ENCODE data around the gene MRM3.
"Not testable (repeated sequence)": the region's sequence is repeated elsewhere in the genome, so short reads cannot be mapped to it uniquely, and the experiment has no call there.

Gene MRM3

DNA sequence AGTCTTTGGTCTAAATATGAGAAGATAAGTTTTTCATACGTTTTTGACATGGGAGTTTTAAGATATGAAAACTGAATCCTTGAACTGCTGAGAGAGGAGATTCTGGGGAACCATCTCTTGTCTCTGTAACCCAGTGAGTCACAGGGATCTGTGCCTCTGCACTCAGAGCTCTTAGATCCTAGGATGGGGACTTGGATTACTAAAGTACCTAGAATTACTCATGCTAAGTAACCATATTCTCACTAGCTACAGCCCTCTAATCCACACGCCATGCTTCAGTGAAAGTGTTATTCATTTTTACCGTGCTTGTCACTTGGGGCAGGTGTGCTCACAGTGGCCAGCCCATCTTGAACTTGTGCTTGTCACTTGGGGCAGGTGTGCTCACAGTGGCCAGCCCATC lies 2.0 kb downstream of the MRM3 start:
- H2BK5ac ChIP-seq (ENCODE audit: low read length) = no peak overlapping the region
- H3K79me1 ChIP-seq (ENCODE audit: low read depth, low read length) = peaks cover 8% of the 10 kb centered on the region
- no peak overlapping the region for H3K23ac ChIP-seq (ENCODE audit: low read depth, low read length, poor library complexity)
- no peak overlapping the region for H3K18ac ChIP-seq (ENCODE audit: low read length)
- H3K4me1 ChIP-seq (ENCODE audit: control insufficient read depth in 2 of 2, insufficient read depth in 1 of 2, low read depth in 1 of 2, low read length in 2 of 2) = peaks cover 9 to 10% of the 10 kb centered on the region in 2 donors
- H3K27me3 ChIP-seq (ENCODE audit: control insufficient read depth in 3 of 3, insufficient read depth in 3 of 3, low read depth in 1 of 3, low read length in 3 of 3) = no peaks in the 10 kb centered on the region
- H4K91ac ChIP-seq (ENCODE audit: low read depth, low read length, poor library complexity) = no peak overlapping the region
- H2BK120ac ChIP-seq (ENCODE audit: low read depth, low read length) = no peak overlapping the region
- H3K36me3 ChIP-seq (replicated peaks in 1 of 2; ENCODE audit: control insufficient read depth in 2 of 2, insufficient read depth in 2 of 2, low read length in 2 of 2) = peaks cover 11 to 65% of the 10 kb centered on the region in 2 donors
- H3K4ac ChIP-seq (ENCODE audit: low read length) = no peak overlapping the region
- no peak overlapping the region for H2AK5ac ChIP-seq (ENCODE audit: low read depth, low read length)
- WGBS, 2 donors (ENCODE audit: extremely low coverage in 2 of 2, insufficient read length in 2 of 2, insufficient replicate concordance in 1 of 2) = no CpG with 5 or more reads among the region's 3 CpGs
- no peak overlapping the region for H4K8ac ChIP-seq (ENCODE audit: low read depth, low read length)
- no peaks in the 10 kb centered on the region for H3K9me3 ChIP-seq (replicated peaks in 1 of 2; ENCODE audit: control insufficient read depth in 2 of 2, insufficient read depth in 1 of 2, low read depth in 1 of 2, low read length in 2 of 2)
- H3K27ac ChIP-seq (replicated peaks; ENCODE audit: low read length) = no peak overlapping the region
- no peak for DNase-seq (ENCODE audit: low spot score)
- H3K4me3 ChIP-seq (ENCODE audit: low read length in 2 of 2) = no peak overlapping the region
- H2BK12ac ChIP-seq (ENCODE audit: low read length) = no peak overlapping the region
- no peak overlapping the region for H3K14ac ChIP-seq (ENCODE audit: low read length)
- no peak overlapping the region for H2AFZ ChIP-seq (ENCODE audit: low read length)
- no peak overlapping the region for H3K9ac ChIP-seq (ENCODE audit: low read depth, low read length, poor library complexity)
- no peak overlapping the region for H2BK15ac ChIP-seq (ENCODE audit: low read length)
- H3K4me2 ChIP-seq (ENCODE audit: insufficient read depth, low read length, poor library complexity, severe bottlenecking) = no peak overlapping the region

DNA sequence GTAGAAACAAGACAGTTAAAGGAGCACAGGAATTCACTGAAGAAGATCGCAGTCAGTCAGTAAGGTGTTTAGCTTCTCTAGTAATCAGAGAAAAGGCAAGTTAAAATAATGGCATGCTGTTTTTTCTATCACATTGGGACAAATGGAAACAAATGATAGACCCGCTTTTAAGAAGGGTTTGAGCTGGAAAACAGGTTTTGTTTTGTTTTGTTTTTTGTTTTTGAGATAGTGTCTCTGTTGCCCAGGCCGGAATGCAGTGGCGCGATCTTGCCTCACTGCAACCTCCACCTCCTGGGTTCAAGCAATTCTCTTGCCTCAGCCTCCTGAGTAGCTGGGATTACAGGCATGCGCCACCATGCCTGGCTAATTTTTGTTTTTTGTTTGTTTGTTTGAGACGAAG lies 3.7 kb downstream of the MRM3 start:
- H3K14ac ChIP-seq (ENCODE audit: low read length); H3K4me3 ChIP-seq (ENCODE audit: low read length in 2 of 2); H2AFZ ChIP-seq (ENCODE audit: low read length); H3K4me2 ChIP-seq (ENCODE audit: insufficient read depth, low read length, poor library complexity, severe bottlenecking); H2BK120ac ChIP-seq (ENCODE audit: low read depth, low read length); H3K27me3 ChIP-seq (ENCODE audit: control insufficient read depth in 3 of 3, insufficient read depth in 3 of 3, low read depth in 1 of 3, low read length in 3 of 3); H3K4ac ChIP-seq (ENCODE audit: low read length); H3K23ac ChIP-seq (ENCODE audit: low read depth, low read length, poor library complexity); H3K79me1 ChIP-seq (ENCODE audit: low read depth, low read length); H3K9me3 ChIP-seq (replicated peaks in 1 of 2; ENCODE audit: control insufficient read depth in 2 of 2, insufficient read depth in 1 of 2, low read depth in 1 of 2, low read length in 2 of 2); H3K9ac ChIP-seq (ENCODE audit: low read depth, low read length, poor library complexity); H2BK15ac ChIP-seq (ENCODE audit: low read length); H2BK5ac ChIP-seq (ENCODE audit: low read length); H3K4me1 ChIP-seq (ENCODE audit: control insufficient read depth in 2 of 2, insufficient read depth in 1 of 2, low read depth in 1 of 2, low read length in 2 of 2); H4K8ac ChIP-seq (ENCODE audit: low read depth, low read length); H2BK12ac ChIP-seq (ENCODE audit: low read length); H4K91ac ChIP-seq (ENCODE audit: low read depth, low read length, poor library complexity); H2AK5ac ChIP-seq (ENCODE audit: low read depth, low read length); H3K18ac ChIP-seq (ENCODE audit: low read length); H3K27ac ChIP-seq (replicated peaks; ENCODE audit: low read length); DNase-seq (ENCODE audit: low spot score): not testable (repeated sequence)
- WGBS, 2 donors (ENCODE audit: extremely low coverage in 2 of 2, insufficient read length in 2 of 2, insufficient replicate concordance in 1 of 2) = no CpG with 5 or more reads among the region's 7 CpGs
- peaks cover 15 to 71% of the 10 kb centered on the region in 2 donors for H3K36me3 ChIP-seq (replicated peaks in 1 of 2; ENCODE audit: control insufficient read depth in 2 of 2, insufficient read depth in 2 of 2, low read length in 2 of 2)

DNA sequence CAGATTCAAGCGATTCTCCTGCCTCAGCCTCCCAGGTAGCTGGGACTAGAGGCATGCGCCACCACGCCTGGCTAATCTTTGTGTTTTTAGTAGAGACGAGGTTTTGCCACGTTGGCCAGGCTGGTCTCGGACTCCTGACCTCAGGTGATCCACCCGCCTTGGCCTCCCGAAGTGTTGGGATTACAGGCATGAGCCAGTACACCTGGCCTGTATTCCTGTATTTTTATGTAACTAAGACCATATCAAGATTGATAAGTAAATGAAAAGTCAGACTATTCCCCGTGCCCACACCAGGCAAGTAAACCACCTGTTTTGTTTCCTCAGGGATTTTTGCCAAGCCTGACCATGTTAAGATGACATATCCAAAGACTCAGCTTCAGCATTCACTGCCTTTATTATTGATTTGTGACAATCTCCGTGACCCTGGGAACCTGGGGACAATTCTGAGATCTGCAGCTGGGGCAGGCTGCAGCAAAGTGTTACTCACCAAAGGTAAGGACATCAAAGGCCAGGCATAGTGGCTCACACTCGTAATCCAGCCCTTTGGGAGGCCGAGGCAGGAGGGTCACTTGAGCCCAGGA lies 5.6 kb downstream of the MRM3 start:
- no peak overlapping the region for H2BK15ac ChIP-seq (ENCODE audit: low read length)
- peaks cover 2% of the 10 kb centered on the region for H3K79me1 ChIP-seq (ENCODE audit: low read depth, low read length)
- H3K23ac ChIP-seq (ENCODE audit: low read depth, low read length, poor library complexity) = no peak overlapping the region
- no peak overlapping the region for H3K27ac ChIP-seq (replicated peaks; ENCODE audit: low read length)
- no peak overlapping the region for H3K4me2 ChIP-seq (ENCODE audit: insufficient read depth, low read length, poor library complexity, severe bottlenecking)
- H3K9ac ChIP-seq (ENCODE audit: low read depth, low read length, poor library complexity) = no peak overlapping the region
- no peak overlapping the region for H2BK5ac ChIP-seq (ENCODE audit: low read length)
- H2AK5ac ChIP-seq (ENCODE audit: low read depth, low read length) = no peak overlapping the region
- DNase-seq (ENCODE audit: low spot score) = no peak
- no peak overlapping the region for H2BK120ac ChIP-seq (ENCODE audit: low read depth, low read length)
- H2BK12ac ChIP-seq (ENCODE audit: low read length) = no peak overlapping the region
- peaks cover 26 to 90% of the 10 kb centered on the region in 2 donors for H3K36me3 ChIP-seq (replicated peaks in 1 of 2; ENCODE audit: control insufficient read depth in 2 of 2, insufficient read depth in 2 of 2, low read length in 2 of 2)
- H3K4me1 ChIP-seq (ENCODE audit: control insufficient read depth in 2 of 2, insufficient read depth in 1 of 2, low read depth in 1 of 2, low read length in 2 of 2) = peaks cover 5 to 11% of the 10 kb centered on the region in 2 donors
- H3K9me3 ChIP-seq (replicated peaks in 1 of 2; ENCODE audit: control insufficient read depth in 2 of 2, insufficient read depth in 1 of 2, low read depth in 1 of 2, low read length in 2 of 2) = no peaks in the 10 kb centered on the region
- no peak overlapping the region for H2AFZ ChIP-seq (ENCODE audit: low read length)
- no peak overlapping the region for H4K91ac ChIP-seq (ENCODE audit: low read depth, low read length, poor library complexity)
- H3K14ac ChIP-seq (ENCODE audit: low read length) = no peak overlapping the region
- WGBS, 2 donors (ENCODE audit: extremely low coverage in 2 of 2, insufficient read length in 2 of 2, insufficient replicate concordance in 1 of 2) = no CpG with 5 or more reads among the region's 12 CpGs
- H3K18ac ChIP-seq (ENCODE audit: low read length) = no peak overlapping the region
- no peak overlapping the region for H3K4ac ChIP-seq (ENCODE audit: low read length)
- no peak overlapping the region for H4K8ac ChIP-seq (ENCODE audit: low read depth, low read length)
- no peaks in the 10 kb centered on the region for H3K27me3 ChIP-seq (ENCODE audit: control insufficient read depth in 3 of 3, insufficient read depth in 3 of 3, low read depth in 1 of 3, low read length in 3 of 3)
- H3K4me3 ChIP-seq (ENCODE audit: low read length in 2 of 2) = no peak overlapping the region

DNA sequence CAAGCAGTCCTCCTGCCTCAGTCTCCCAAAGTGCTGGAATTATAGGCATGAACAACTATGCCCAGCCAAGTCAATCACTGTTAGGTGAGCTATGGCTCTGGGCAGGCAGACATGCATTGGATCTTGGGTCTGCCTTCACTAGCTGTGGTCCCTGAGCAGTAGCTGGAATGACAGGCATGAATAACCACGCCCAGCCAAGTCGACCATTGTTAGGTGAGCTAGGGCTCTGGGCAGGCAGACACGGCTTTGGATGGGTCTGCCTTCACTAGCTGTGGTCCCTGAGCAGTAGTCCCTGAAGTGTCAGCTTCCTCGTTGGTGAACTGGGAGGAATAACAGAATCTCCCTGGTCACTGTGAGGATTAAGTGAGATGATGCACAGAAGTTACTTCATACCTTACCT lies 6.4 kb downstream of the MRM3 start:
- H3K27ac ChIP-seq (replicated peaks; ENCODE audit: low read length) = no peak overlapping the region
- no peak overlapping the region for H3K4ac ChIP-seq (ENCODE audit: low read length)
- no peaks in the 10 kb centered on the region for H3K79me1 ChIP-seq (ENCODE audit: low read depth, low read length)
- no peak overlapping the region for H2BK15ac ChIP-seq (ENCODE audit: low read length)
- no peak overlapping the region for H3K4me3 ChIP-seq (ENCODE audit: low read length in 2 of 2)
- H2BK5ac ChIP-seq (ENCODE audit: low read length) = no peak overlapping the region
- no peak overlapping the region for H3K18ac ChIP-seq (ENCODE audit: low read length)
- H2AFZ ChIP-seq (ENCODE audit: low read length) = no peak overlapping the region
- H3K4me2 ChIP-seq (ENCODE audit: insufficient read depth, low read length, poor library complexity, severe bottlenecking) = no peak overlapping the region
- H4K91ac ChIP-seq (ENCODE audit: low read depth, low read length, poor library complexity) = no peak overlapping the region
- H2BK120ac ChIP-seq (ENCODE audit: low read depth, low read length) = no peak overlapping the region
- H4K8ac ChIP-seq (ENCODE audit: low read depth, low read length) = no peak overlapping the region
- no peak overlapping the region for H3K23ac ChIP-seq (ENCODE audit: low read depth, low read length, poor library complexity)
- peaks cover 0 to 8% of the 10 kb centered on the region in 2 donors for H3K4me1 ChIP-seq (ENCODE audit: control insufficient read depth in 2 of 2, insufficient read depth in 1 of 2, low read depth in 1 of 2, low read length in 2 of 2)
- H3K9me3 ChIP-seq (replicated peaks in 1 of 2; ENCODE audit: control insufficient read depth in 2 of 2, insufficient read depth in 1 of 2, low read depth in 1 of 2, low read length in 2 of 2) = no peaks in the 10 kb centered on the region
- no peak overlapping the region for H3K9ac ChIP-seq (ENCODE audit: low read depth, low read length, poor library complexity)
- H2AK5ac ChIP-seq (ENCODE audit: low read depth, low read length) = no peak overlapping the region
- peaks cover 26 to 88% of the 10 kb centered on the region in 2 donors for H3K36me3 ChIP-seq (replicated peaks in 1 of 2; ENCODE audit: control insufficient read depth in 2 of 2, insufficient read depth in 2 of 2, low read length in 2 of 2)
- no peak for DNase-seq (ENCODE audit: low spot score)
- H2BK12ac ChIP-seq (ENCODE audit: low read length) = no peak overlapping the region
- no peak overlapping the region for H3K14ac ChIP-seq (ENCODE audit: low read length)
- no peaks in the 10 kb centered on the region for H3K27me3 ChIP-seq (ENCODE audit: control insufficient read depth in 3 of 3, insufficient read depth in 3 of 3, low read depth in 1 of 3, low read length in 3 of 3)
- WGBS, 2 donors (ENCODE audit: extremely low coverage in 2 of 2, insufficient read length in 2 of 2, insufficient replicate concordance in 1 of 2) = no CpG with 5 or more reads among the region's 4 CpGs
